ENCODE measurements around the gene MEX3D. TPM values are rescaled to one million over a fixed set of nuclear protein-coding genes. Genes with fewer than 3 reads are reported as not detected.

The MEX3D gene
- total and polyA plus RNA-seq, 2 experiments from 2014 or later = 12.4 to 94.9 TPM

- no peaks in the 10 kb centered on the region for H3K36me3 ChIP-seq (ENCODE audit: insufficient read depth)
- DNase-seq (ENCODE audit: low spot score) = no peak
- Mint-ChIP-seq H3K4me3 (no peak overlapping the region), H3K4me1 (no peaks in the 10 kb centered on the region; the same call in 2 of the 3 replicates), H3K36me3 (ENCODE audit: low read depth) (no peaks in the 10 kb centered on the region), H3K27me3 (ENCODE audit: insufficient read depth, low read depth, poor library complexity) (peaks cover 27% of the 10 kb centered on the region), H3K9me3 (peaks cover 5% of the 10 kb centered on the region; the same call in 1 of the 3 replicates), H3K27ac (no peak overlapping the region)
- H4K20me1 ChIP-seq (replicated peaks; ENCODE audit: insufficient read depth) = no peaks in the 10 kb centered on the region
- no peak for ATAC-seq
- no peaks in the 10 kb centered on the region for H3K4me1 ChIP-seq (ENCODE audit: insufficient read depth)
- H3F3A ChIP-seq (replicated peaks; ENCODE audit: low read depth) = peaks cover 9% of the 10 kb centered on the region; the same call in 1 of the 2 replicates
- peaks cover 8% of the 10 kb centered on the region; the same call in 1 of the 2 replicates for H3K27me3 ChIP-seq (ENCODE audit: insufficient read depth)
- H3K4me3 ChIP-seq = no peak overlapping the region
- no peak overlapping the region for H3K4me2 ChIP-seq
- no peaks in the 10 kb centered on the region for H3K9me2 ChIP-seq (ENCODE audit: insufficient read depth)
- H3K27ac ChIP-seq (ENCODE audit: low read depth) = no peak overlapping the region
- no peak overlapping the region for H2AFZ ChIP-seq
- H3K79me2 ChIP-seq (replicated peaks; ENCODE audit: insufficient read depth) = no peaks in the 10 kb centered on the region
- TF ChIP-seq ZNF331 (CRISPR knock-in tag; IDR thresholded peaks at IDR 0.05; ENCODE audit: low read depth) = no peak
- TF ChIP-seq NANOG (IDR thresholded peaks at IDR 0.05; ENCODE audit: borderline replicate concordance) = no peak
- no peak for TF ChIP-seq EZH2phosphoT487 (IDR thresholded peaks at IDR 0.05; ENCODE audit: unreplicated experiment)
- no peak for TF ChIP-seq CTCF (conservative IDR thresholded peaks at IDR 0.05; ENCODE audit: low read depth in 2 of 2)
- TF ChIP-seq, protein P1, sequence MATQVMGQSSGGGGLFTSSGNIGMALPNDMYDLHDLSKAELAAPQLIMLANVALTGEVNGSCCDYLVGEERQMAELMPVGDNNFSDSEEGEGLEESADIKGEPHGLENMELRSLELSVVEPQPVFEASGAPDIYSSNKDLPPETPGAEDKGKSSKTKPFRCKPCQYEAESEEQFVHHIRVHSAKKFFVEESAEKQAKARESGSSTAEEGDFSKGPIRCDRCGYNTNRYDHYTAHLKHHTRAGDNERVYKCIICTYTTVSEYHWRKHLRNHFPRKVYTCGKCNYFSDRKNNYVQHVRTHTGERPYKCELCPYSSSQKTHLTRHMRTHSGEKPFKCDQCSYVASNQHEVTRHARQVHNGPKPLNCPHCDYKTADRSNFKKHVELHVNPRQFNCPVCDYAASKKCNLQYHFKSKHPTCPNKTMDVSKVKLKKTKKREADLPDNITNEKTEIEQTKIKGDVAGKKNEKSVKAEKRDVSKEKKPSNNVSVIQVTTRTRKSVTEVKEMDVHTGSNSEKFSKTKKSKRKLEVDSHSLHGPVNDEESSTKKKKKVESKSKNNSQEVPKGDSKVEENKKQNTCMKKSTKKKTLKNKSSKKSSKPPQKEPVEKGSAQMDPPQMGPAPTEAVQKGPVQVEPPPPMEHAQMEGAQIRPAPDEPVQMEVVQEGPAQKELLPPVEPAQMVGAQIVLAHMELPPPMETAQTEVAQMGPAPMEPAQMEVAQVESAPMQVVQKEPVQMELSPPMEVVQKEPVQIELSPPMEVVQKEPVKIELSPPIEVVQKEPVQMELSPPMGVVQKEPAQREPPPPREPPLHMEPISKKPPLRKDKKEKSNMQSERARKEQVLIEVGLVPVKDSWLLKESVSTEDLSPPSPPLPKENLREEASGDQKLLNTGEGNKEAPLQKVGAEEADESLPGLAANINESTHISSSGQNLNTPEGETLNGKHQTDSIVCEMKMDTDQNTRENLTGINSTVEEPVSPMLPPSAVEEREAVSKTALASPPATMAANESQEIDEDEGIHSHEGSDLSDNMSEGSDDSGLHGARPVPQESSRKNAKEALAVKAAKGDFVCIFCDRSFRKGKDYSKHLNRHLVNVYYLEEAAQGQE (IDR thresholded peaks at IDR 0.05; ENCODE audit: unreplicated experiment) = no peak
- no peak for TF ChIP-seq CREB1 (CRISPR knock-in tag; IDR thresholded peaks at IDR 0.05; ENCODE audit: low read depth)
- TF ChIP-seq STAT1 (IDR thresholded peaks at IDR 0.05; ENCODE audit: unreplicated experiment) = no peak
- no peak for TF ChIP-seq EZH2 (IDR thresholded peaks at IDR 0.05; ENCODE audit: low read depth, unreplicated experiment)
- no peak for TF ChIP-seq ZNF462 (CRISPR knock-in tag; IDR thresholded peaks at IDR 0.05)
- TF ChIP-seq ZNF114 (CRISPR knock-in tag; IDR thresholded peaks at IDR 0.05) = no peak
- no peak for TF ChIP-seq JUNB (IDR thresholded peaks at IDR 0.05; ENCODE audit: unreplicated experiment)
- TF ChIP-seq POLR2AphosphoS5 (IDR thresholded peaks at IDR 0.05; ENCODE audit: low read depth) = no peak
- no peak for TF ChIP-seq ETS1 (IDR thresholded peaks at IDR 0.05)
Measured at GRCh38 chr19:1510442-1510806, 57.7 kb downstream of the MEX3D start.
